Measurements from ENCODE around the gene GRXCR2.

DNA sequence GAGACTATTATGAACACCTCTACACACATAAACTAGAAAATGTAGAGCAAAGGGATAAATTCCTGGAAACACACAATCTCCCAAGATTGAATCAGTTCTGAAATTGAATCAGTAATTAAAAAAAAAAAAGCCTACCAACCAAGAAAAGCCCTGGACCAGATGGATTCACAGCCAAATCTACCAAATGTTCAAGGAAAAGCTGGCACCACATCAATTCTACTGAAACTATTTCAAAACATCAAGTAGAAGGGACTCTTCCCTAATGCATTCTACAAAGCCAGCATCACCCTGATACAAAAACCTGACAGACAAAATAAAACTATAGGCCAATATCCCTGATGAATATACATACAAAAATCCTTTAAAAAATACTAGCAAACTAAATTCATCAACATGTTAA lies 25.4 kb upstream of the GRXCR2 start:
- TF ChIP-seq EZH2 (IDR thresholded peaks at IDR 0.05; ENCODE audit: insufficient read depth, poor library complexity, severe bottlenecking) (no peak), EZH2phosphoT487 (IDR thresholded peaks at IDR 0.05; ENCODE audit: insufficient read depth, low read depth) (no peak)
